GM10266 (cell line): ENCODE data around the gene GJC1.
"Not testable (repeated sequence)": the region's sequence is repeated elsewhere in the genome, so short reads cannot be mapped to it uniquely, and the experiment has no call there.

ENCODE experiments used
- DNase-seq: peaks from one replicate; pipeline ENCODE4 v3.0.0; 2012; ENCODE audit errors: extremely low spot score
- CTCF ChIP-seq: IDR thresholded peaks from 2 replicates; pipeline ENCODE4 v1.5.1; 2012; ENCODE audit warnings: mild to moderate bottlenecking, low read depth; ENCODE audit not compliant: control insufficient read depth, insufficient read depth; ENCODE audit errors: missing control alignments

The GJC1 gene

GRCh38 chr17:44759086-44759915 lies 70.8 kb downstream of the GJC1 start:
- no peak for TF ChIP-seq CTCF
- no peak for DNase-seq

- DNase-seq = peak; percentile 68
- no peak for TF ChIP-seq CTCF
Observed at GRCh38 chr17:44758414-44759085, 71.5 kb downstream of the GJC1 start, which contains the start of gene ADAM11. ADAM11 (plus strand) TSS chr17:44758988; CDS start chr17:44759200, 212 bp downstream.

GRCh38 chr17:44757918-44758413 lies 72.1 kb downstream of the GJC1 start:
- DNase-seq = no peak
- no peak for TF ChIP-seq CTCF

- no peak for TF ChIP-seq CTCF
- DNase-seq = no peak
Observed at GRCh38 chr17:44757045-44757917, 72.8 kb downstream of the GJC1 start.

- not testable (repeated sequence) for DNase-seq
Observed at GRCh38 chr17:44755180-44755579, 74.9 kb downstream of the GJC1 start.

GRCh38 chr17:44754276-44754675 lies 75.8 kb downstream of the GJC1 start:
- no peak for DNase-seq
- TF ChIP-seq CTCF = no peak
